Lung microvascular endothelial cell (primary cell): ENCODE results near the gene MEOX2. TPM values are rescaled to one million over a fixed set of nuclear protein-coding genes. Genes with fewer than 3 reads are reported as not detected.

Experiments
- DNase-seq, 2 donors: peaks; one replicate each; pipeline versions ENCODE4 v3.0.0 to v3.0.0-alpha.2; 2010; ENCODE audit warnings: low read depth in 2 of 2
- total RNA-seq: library from RNA; depleted of rRNA; stranded (reverse); fragments of >200 nt; gene quantifications from 2 replicates; pipeline ENCODE4 v1.2.1, GENCODE V29; 2014

MEOX2 gene
- total RNA-seq, 1 donor from 2014 or later, result 0.40 TPM

GRCh38 chr7:15681631-15682030, 4.9 kb downstream of the MEOX2 start:
- DNase-seq, result no peak

GRCh38 chr7:15681186-15681585, 5.3 kb downstream of the MEOX2 start:
- no peak for DNase-seq

DNA sequence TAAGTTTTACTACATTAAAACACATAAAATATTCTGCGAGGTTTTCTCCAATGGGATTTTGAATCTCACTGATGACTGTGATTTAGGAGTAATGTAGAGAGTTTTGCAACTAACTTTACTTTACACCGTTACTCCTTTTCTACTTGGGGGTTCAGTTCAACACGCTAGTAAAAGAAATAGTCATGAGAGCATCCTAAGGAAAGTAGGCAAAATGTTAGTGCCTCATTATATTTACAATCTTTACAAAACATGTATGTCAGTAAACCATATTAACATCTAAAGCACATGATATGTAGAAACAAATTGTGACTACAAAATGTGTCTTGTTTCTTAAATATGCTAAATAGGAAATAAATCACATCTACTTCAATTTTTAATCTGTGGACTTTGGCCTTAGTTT, 6.0 kb downstream of the MEOX2 start:
- DNase-seq, result no peak

- DNase-seq, result no peak
Measured at GRCh38 chr7:15679306-15679705, 7.2 kb downstream of the MEOX2 start.

- no peak for DNase-seq
Measured at GRCh38 chr7:15678653-15679052, 7.8 kb downstream of the MEOX2 start.

- no peak for DNase-seq
Measured at GRCh38 chr7:15675379-15675778, 11.1 kb downstream of the MEOX2 start.

DNA sequence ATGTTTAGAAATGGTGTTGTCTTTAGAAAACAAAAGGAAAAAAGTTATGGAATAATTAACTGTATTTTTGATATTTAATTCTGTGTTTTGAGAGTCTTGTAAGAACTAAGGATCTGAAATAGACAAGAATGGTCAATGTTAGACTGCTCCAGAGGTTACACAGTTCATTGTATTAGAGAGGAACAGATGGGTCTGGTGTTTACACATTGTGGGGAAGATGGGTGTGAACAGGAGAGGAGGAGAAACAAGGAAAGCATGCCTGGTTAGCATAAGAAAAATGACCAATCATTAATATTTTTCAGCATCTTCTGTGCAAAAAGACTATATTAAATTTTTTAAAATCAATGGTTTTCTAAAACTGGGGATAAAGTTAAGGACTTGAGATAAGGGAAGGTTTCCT, 11.9 kb downstream of the MEOX2 start:
- no peak for DNase-seq

DNA sequence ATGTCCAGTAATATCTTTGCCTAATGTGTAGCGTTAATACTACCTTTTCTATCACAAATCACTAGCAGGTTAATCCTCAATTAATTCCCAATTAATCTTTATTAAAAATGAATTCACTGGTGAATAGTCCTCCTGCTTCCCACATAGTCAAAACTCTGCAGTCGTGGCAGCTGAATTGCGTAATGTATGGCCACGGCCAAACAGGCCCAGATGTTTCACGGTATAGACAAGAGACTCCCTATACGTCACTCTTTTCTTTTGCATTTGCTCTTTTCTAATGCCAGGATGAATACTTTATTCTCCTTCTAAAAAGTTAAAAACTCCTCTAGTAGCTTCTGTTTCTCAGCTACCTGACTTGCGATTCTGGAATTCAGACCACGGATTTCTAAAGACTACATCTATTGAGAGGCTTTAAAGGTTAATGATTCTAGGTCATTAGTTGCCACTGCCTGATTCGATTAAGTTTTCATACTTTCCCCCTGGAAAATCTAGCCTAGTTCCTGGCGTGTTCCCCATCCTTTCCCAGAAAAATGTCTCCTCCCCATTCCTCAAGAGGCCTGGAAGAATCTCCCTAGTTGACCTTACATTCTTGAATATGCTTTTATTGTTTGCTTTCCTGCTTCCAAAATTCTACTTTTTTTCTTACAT, 16.9 kb downstream of the MEOX2 start:
- DNase-seq, result no peak

GRCh38 chr7:15667991-15668390, 18.5 kb downstream of the MEOX2 start:
- no peak for DNase-seq

GRCh38 chr7:15662451-15662850, 24.0 kb downstream of the MEOX2 start:
- DNase-seq, result peak in 1 of 2 donors; percentile 26

DNA sequence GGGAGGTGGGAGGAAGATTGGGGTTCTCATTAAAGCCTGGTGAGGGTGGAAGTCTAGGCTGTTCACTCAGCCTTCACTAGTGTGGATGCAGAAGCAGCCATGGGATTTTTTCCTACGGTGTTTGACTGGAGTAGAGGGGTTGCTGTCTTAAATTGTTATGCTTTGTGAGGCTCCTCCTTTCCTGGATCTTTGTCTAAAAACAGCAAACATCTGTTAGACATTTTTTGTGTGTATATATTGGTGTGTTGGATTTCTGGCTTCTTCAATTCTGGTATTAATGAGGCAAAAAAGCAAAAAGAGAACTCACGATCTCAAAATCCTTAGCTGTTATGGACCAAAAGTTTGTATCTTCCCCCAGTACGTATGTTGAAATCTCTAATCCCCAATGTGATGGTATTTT, 28.2 kb downstream of the MEOX2 start:
- DNase-seq, result no peak

GRCh38 chr7:15652776-15653290, 33.6 kb downstream of the MEOX2 start:
- DNase-seq, result peak in 1 of 2 donors; percentile 32

DNA sequence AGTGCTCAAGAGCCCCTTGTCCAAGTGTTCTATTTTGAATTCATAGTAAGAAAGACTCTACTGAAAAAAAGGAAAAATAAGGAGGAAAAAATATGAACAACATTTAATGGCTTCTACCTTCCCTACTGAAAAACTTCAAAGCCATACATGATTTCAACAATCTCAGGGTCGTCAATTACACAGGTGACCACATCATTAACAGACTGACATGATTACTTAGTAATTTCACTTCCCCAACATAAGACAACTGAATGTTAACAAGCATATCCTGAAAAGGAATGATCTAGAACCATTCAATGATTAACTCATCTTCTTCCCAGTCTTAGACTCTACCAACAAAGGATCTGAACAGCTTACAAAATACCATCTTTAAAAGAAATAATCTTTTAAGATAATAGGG, 34.8 kb downstream of the MEOX2 start:
- no peak for DNase-seq

- DNase-seq, result no peak
Measured at GRCh38 chr7:15650787-15651186, 35.7 kb downstream of the MEOX2 start.

DNA sequence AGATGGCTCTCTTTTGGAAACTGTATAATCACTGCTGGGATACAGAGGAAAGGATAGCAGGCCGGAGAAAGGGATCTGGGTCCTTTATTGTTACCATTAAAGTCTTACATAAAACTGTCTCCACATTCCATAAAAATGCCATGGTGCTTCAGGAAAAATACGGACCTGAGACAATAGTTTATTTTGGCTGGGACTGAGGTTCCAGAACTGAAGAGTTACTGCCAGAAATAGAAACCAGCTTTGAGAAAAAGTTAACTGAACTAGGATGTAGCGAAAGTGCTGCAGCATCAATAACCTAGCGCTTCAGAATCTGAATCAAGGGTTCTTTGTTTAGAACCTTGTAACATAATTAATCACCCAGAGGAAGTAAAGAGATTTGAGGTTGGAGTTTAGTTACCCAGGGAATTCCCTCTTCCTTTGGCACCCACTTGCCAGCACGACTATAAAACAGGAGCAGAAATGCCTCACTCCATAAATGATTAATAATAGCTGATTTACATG, 38.0 kb downstream of the MEOX2 start:
- peak in 1 of 2 donors; percentile 41 for DNase-seq

- DNase-seq, result no peak
Measured at GRCh38 chr7:15647309-15647708, 39.2 kb downstream of the MEOX2 start.

- no peak for DNase-seq
Measured at GRCh38 chr7:15643000-15643705, 43.3 kb downstream of the MEOX2 start.

GRCh38 chr7:15628876-15629275, 57.6 kb downstream of the MEOX2 start:
- DNase-seq, result no peak

- no peak for DNase-seq
Measured at GRCh38 chr7:15626041-15626440, 60.4 kb downstream of the MEOX2 start.

DNA sequence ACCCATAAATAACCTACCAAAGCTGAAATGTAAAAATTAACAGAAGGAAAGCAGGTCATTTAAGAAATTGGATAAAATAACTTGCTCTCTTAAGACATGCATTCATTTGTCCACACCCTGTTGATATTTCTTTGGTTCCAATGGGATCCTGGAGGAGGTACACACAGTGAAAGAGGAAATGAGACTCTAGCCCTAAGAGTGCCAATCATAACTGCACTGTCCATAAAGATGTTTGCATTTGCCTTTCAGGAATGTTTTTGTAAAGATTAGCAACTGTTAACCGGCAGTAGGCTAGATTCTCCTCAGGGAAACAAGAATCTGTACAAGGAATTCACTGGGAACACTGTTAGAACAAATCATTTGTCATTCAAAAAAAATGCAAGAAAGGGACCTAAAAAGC, 61.0 kb downstream of the MEOX2 start:
- DNase-seq, result no peak

DNA sequence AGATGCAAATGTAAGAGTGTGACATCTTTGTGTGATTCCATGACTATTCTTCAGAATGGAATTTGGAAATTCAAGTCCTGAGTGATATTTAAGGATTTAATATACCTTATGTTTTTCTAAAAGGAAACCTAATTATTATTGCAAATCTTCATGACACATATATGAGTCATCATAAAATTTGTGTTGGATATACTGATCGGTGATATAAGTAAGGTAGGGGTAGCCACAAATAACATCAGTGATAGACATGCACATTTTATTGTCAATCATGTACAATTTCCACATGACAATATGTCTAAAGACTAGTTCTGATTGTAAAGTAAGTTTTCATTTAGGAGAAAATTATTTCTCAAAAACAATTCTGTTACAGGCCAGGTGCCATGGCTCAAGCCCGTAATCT, 65.0 kb downstream of the MEOX2 start:
- DNase-seq, result no peak

- DNase-seq, result peak; percentile 5 to 42
Measured at GRCh38 chr7:15620491-15621185, 65.8 kb downstream of the MEOX2 start.
